ENCODE data around the gene WDFY4. TPM values are rescaled to one million over a fixed set of nuclear protein-coding genes. Genes with fewer than 3 reads are reported as not detected.

WDFY4 gene
- total and polyA plus RNA-seq, 4 donors = 0.57 to 7.1 (median 2.0) TPM

- WGBS = 89% methylated on average over 18 of the region's 18 CpGs
- DNase-seq (ENCODE audit: low spot score) = no peak
Observed at GRCh38 chr10:48818861-48819520, 134.3 kb downstream of the WDFY4 start.

More at GRCh38 chr10:48818861-48819520, 134.3 kb downstream of the WDFY4 start:
- H3K4me3 ChIP-seq (ENCODE audit: low read depth in 1 of 3, low read length in 3 of 3) = no peak overlapping the region
- H3K4me1 ChIP-seq (ENCODE audit: control insufficient read depth in 4 of 4, insufficient read depth in 4 of 4, low read length in 3 of 4) = no peaks in the 10 kb centered on the region
- H3K36me3 ChIP-seq (ENCODE audit: control insufficient read depth in 4 of 4, insufficient read depth in 3 of 4, low read depth in 1 of 4, low read length in 3 of 4) = no peaks in the 10 kb centered on the region
- H3K9ac ChIP-seq (ENCODE audit: low read depth in 1 of 2, low read length in 2 of 2) = no peak overlapping the region
- no peak overlapping the region for H3K27ac ChIP-seq (ENCODE audit: low read depth in 1 of 2, low read length in 2 of 2)
- no peak for TF ChIP-seq YY1 (IDR thresholded peaks at IDR 0.05)
- TF ChIP-seq JUND (IDR thresholded peaks at IDR 0.05) = no peak
- no peak for TF ChIP-seq HNF4A (conservative IDR thresholded peaks at IDR 0.05)
- TF ChIP-seq FOXA1 (IDR thresholded peaks at IDR 0.05) = no peak
- TF ChIP-seq HNF4G (IDR thresholded peaks at IDR 0.05) = no peak
- TF ChIP-seq ATF3 (IDR thresholded peaks at IDR 0.05) = no peak
- no peak for TF ChIP-seq CTCF (IDR thresholded peaks at IDR 0.05; ENCODE audit: low read depth, low read length, missing input control)
- no peak for TF ChIP-seq ZBTB33 (IDR thresholded peaks at IDR 0.05)
- TF ChIP-seq REST (IDR thresholded peaks at IDR 0.05) = no peak
- no peak for TF ChIP-seq RAD21 (IDR thresholded peaks at IDR 0.05)
- peaks cover 0 to 2% (median 0%) of the 10 kb centered on the region in 4 donors for H3K27me3 ChIP-seq (ENCODE audit: control insufficient read depth in 4 of 4, insufficient read depth in 4 of 4, low read length in 3 of 4)
- H3K9me3 ChIP-seq (ENCODE audit: control insufficient read depth in 4 of 4, low read length in 3 of 4) = no peaks in the 10 kb centered on the region

Data from liver (tissue), 9 donors.